ENCODE measurements around the gene NIBAN1. TPM values are rescaled to one million over a fixed set of nuclear protein-coding genes. Genes with fewer than 3 reads are reported as not detected.

NIBAN1 gene
- total RNA-seq, 4 donors from 2014 or later, result 13.4 to 23.9 (median 18.2) TPM

- Histone ChIP-seq H3K4me3 (no peak overlapping the region), H3K36me3 (no peaks in the 10 kb centered on the region), H3K27me3 (no peaks in the 10 kb centered on the region), H3K9me3 (no peaks in the 10 kb centered on the region), H3K27ac (no peak overlapping the region), H3K4me1 (no peaks in the 10 kb centered on the region)
- no peak for DNase-seq (ENCODE audit: low spot score in 2 of 2)
- no peak for TF ChIP-seq POLR2AphosphoS5 (IDR thresholded peaks at IDR 0.05)
- no peak for TF ChIP-seq CTCF (IDR thresholded peaks at IDR 0.05)
- TF ChIP-seq EP300 (IDR thresholded peaks at IDR 0.05), result no peak
- no peak for TF ChIP-seq POLR2A (IDR thresholded peaks at IDR 0.05)
- WGBS, result 97% methylated on average over 1 of the region's 1 CpG
These were observed 20.0 kb upstream of the NIBAN1 start for GRCh38 chr1:184994301-184994700.

- Histone ChIP-seq H3K4me3 (no peak overlapping the region), H3K36me3 (no peaks in the 10 kb centered on the region), H3K27ac (no peak overlapping the region), H3K4me1 (no peaks in the 10 kb centered on the region), H3K9me3 (no peaks in the 10 kb centered on the region), H3K27me3 (no peaks in the 10 kb centered on the region)
- TF ChIP-seq POLR2AphosphoS5 (IDR thresholded peaks at IDR 0.05), result no peak
- WGBS, result 75% methylated on average over 3 of the region's 3 CpGs
- DNase-seq (ENCODE audit: low spot score in 2 of 2), result no peak
These were observed 18.0 kb upstream of the NIBAN1 start for GRCh38 chr1:184992271-184992670.

DNA sequence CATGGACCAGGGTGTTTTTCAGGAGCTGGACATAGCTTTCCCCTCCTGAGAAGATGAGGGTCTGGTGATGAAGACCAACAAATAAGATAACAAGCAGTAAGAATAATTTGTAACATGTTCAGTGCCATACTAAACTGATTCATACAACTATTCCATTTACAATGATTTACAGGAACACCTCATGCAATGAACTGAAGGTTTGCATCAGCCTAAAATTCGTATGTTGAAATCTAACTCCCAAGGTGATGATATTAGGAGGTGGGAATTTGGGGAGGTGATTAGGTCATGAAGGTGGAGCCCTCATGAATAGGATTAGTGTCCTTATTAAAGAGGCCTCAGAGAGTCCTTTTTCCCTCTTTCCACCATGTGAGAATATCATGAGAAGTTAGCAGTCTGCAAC, 15.9 kb upstream of the NIBAN1 start:
- WGBS, result 67% methylated on average over 1 of the region's 1 CpG

DNA sequence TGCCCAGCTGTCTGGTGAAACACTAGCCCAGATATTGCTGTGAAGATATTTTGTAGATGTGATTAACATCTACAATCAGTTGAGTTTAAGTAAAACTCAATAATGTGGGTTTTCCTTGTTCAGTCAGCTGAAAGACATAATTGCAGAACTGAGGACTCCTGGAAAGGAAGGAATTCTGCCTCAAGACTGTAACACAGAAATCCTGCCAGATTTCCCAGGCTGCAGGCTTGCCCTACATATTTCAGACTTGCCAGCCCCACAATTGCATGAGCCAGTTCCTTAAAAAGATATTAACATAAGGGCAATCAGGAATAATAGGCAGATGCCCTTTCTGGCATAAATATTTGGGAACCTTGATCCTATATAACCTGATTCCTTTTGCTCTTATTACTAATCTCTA, 14.2 kb upstream of the NIBAN1 start:
- TF ChIP-seq CTCF (IDR thresholded peaks at IDR 0.05) (no peak), POLR2A (IDR thresholded peaks at IDR 0.05) (no peak), POLR2AphosphoS5 (IDR thresholded peaks at IDR 0.05) (no peak), EP300 (IDR thresholded peaks at IDR 0.05) (no peak)
- H3K27ac ChIP-seq, result no peak overlapping the region

More for the DNA sequence above, 15.9 kb upstream of the NIBAN1 start:
- no peak overlapping the region for H3K27ac ChIP-seq
- H3K9me3 ChIP-seq, result no peaks in the 10 kb centered on the region
- no peaks in the 10 kb centered on the region for H3K4me1 ChIP-seq
- no peak overlapping the region for H3K4me3 ChIP-seq
- no peaks in the 10 kb centered on the region for H3K36me3 ChIP-seq
- no peak for TF ChIP-seq POLR2AphosphoS5 (IDR thresholded peaks at IDR 0.05)
- TF ChIP-seq CTCF (IDR thresholded peaks at IDR 0.05), result no peak
- no peak for TF ChIP-seq POLR2A (IDR thresholded peaks at IDR 0.05)
- TF ChIP-seq EP300 (IDR thresholded peaks at IDR 0.05), result no peak
- DNase-seq (ENCODE audit: low spot score in 2 of 2), result no peak
- H3K27me3 ChIP-seq, result no peaks in the 10 kb centered on the region

GRCh38 chr1:184987696-184988095, 13.4 kb upstream of the NIBAN1 start:
- no peak for TF ChIP-seq CTCF (IDR thresholded peaks at IDR 0.05)
- no peak for TF ChIP-seq POLR2AphosphoS5 (IDR thresholded peaks at IDR 0.05)
- H3K36me3 ChIP-seq, result no peaks in the 10 kb centered on the region
- H3K27me3 ChIP-seq, result no peaks in the 10 kb centered on the region
- no peak for DNase-seq (ENCODE audit: low spot score in 2 of 2)
- H3K9me3 ChIP-seq, result no peaks in the 10 kb centered on the region
- H3K27ac ChIP-seq, result no peak overlapping the region
- H3K4me3 ChIP-seq, result no peak overlapping the region
- 63% methylated on average over 1 of the region's 1 CpG for WGBS
- H3K4me1 ChIP-seq, result no peaks in the 10 kb centered on the region

More for the DNA sequence above, 14.2 kb upstream of the NIBAN1 start:
- Histone ChIP-seq H3K27me3 (no peaks in the 10 kb centered on the region), H3K9me3 (no peaks in the 10 kb centered on the region), H3K4me3 (no peak overlapping the region), H3K36me3 (no peaks in the 10 kb centered on the region), H3K4me1 (no peaks in the 10 kb centered on the region)
- no peak for DNase-seq (ENCODE audit: low spot score in 2 of 2)

GRCh38 chr1:184986250-184986649, 11.9 kb upstream of the NIBAN1 start:
- Histone ChIP-seq H3K27ac (no peak overlapping the region), H3K27me3 (no peaks in the 10 kb centered on the region), H3K4me1 (peaks cover 6% of the 10 kb centered on the region), H3K4me3 (no peak overlapping the region), H3K9me3 (no peaks in the 10 kb centered on the region), H3K36me3 (no peaks in the 10 kb centered on the region)
- no peak for TF ChIP-seq POLR2A (IDR thresholded peaks at IDR 0.05)
- no peak for TF ChIP-seq POLR2AphosphoS5 (IDR thresholded peaks at IDR 0.05)
- no peak for TF ChIP-seq CTCF (IDR thresholded peaks at IDR 0.05)
- no peak for TF ChIP-seq EP300 (IDR thresholded peaks at IDR 0.05)
- 49% methylated on average over 5 of the region's 5 CpGs for WGBS
- no peak for DNase-seq (ENCODE audit: low spot score in 2 of 2)

Measured in suprapubic skin (tissue), 4 donors.